Subcutaneous adipose tissue (tissue), 4 donors: ENCODE measurements around the gene SCN3B. TPM values are rescaled to one million over a fixed set of nuclear protein-coding genes. Genes with fewer than 3 reads are reported as not detected.

Experiments used
- CTCF ChIP-seq: fragments of 450-650 bp; IDR thresholded peaks from one replicate; pipeline ENCODE4 v1.5.1; 2016; ENCODE audit warnings: low read depth, mild to moderate bottlenecking, control low read depth, antibody characterized with exemption, moderate library complexity
- total RNA-seq, 4 donors: library from RNA; depleted of rRNA; stranded (reverse); fragments of >200 nt; gene quantifications; one replicate each; pipeline ENCODE4 v1.1.0, GENCODE V29; 2016

SCN3B gene
- total RNA-seq, 4 donors from 2014 or later: 0.17 to 1.5 (median 0.88) TPM

GRCh38 chr11:123588117-123588863 lies 66.1 kb downstream of the SCN3B start:
- TF ChIP-seq CTCF: no peak

- TF ChIP-seq CTCF: no peak
Observed at GRCh38 chr11:123587559-123587958, 66.9 kb downstream of the SCN3B start.

- TF ChIP-seq CTCF: no peak
Observed at GRCh38 chr11:123587044-123587443, 67.4 kb downstream of the SCN3B start.

- TF ChIP-seq CTCF: no peak
Observed at GRCh38 chr11:123586568-123586967, 67.9 kb downstream of the SCN3B start.

GRCh38 chr11:123585706-123586105 lies 68.7 kb downstream of the SCN3B start:
- no peak for TF ChIP-seq CTCF

- no peak for TF ChIP-seq CTCF
Observed at GRCh38 chr11:123585206-123585605, 69.2 kb downstream of the SCN3B start.

- no peak for TF ChIP-seq CTCF
Observed at GRCh38 chr11:123584737-123585136, 69.7 kb downstream of the SCN3B start.
